Measurements from ENCODE around the gene GLT1D1.

- TF ChIP-seq MAX (IDR thresholded peaks at IDR 0.05), result no peak
- TF ChIP-seq TAF1 (IDR thresholded peaks at IDR 0.05; ENCODE audit: low read depth), result no peak
- no peak for TF ChIP-seq REST (IDR thresholded peaks at IDR 0.05; ENCODE audit: low read depth)
- no peak for TF ChIP-seq TCF12 (IDR thresholded peaks at IDR 0.05; ENCODE audit: low read depth)
Measured at GRCh38 chr12:128933926-128934325, 80.6 kb downstream of the GLT1D1 start.
